ENCODE data around the gene NDUFS6. TPM values are rescaled to one million over a fixed set of nuclear protein-coding genes. Genes with fewer than 3 reads are reported as not detected.
"Not testable (repeated sequence)": the region's sequence is repeated elsewhere in the genome, so short reads cannot be mapped to it uniquely, and the experiment has no call there.

The NDUFS6 gene
- total RNA-seq, 1 donor from 2014 or later, result 28.9 TPM

GRCh38 chr5:1815071-1815786 lies 14.0 kb downstream of the NDUFS6 start:
- no peak for DNase-seq (ENCODE audit: low read depth in 2 of 2)

GRCh38 chr5:1815881-1816292 lies 14.7 kb downstream of the NDUFS6 start:
- DNase-seq (ENCODE audit: low read depth in 2 of 2), result no peak

- not testable (repeated sequence) for DNase-seq (ENCODE audit: low read depth in 2 of 2)
Observed at GRCh38 chr5:1816495-1817089, 15.4 kb downstream of the NDUFS6 start.

- DNase-seq (ENCODE audit: low read depth in 2 of 2), result no peak
Observed at GRCh38 chr5:1817261-1818043, 16.2 kb downstream of the NDUFS6 start.

- DNase-seq (ENCODE audit: low read depth in 2 of 2), result no peak
Observed at GRCh38 chr5:1818784-1819183, 17.6 kb downstream of the NDUFS6 start.

GRCh38 chr5:1819458-1819857 lies 18.3 kb downstream of the NDUFS6 start:
- DNase-seq (ENCODE audit: low read depth in 2 of 2), result no peak

- DNase-seq (ENCODE audit: low read depth in 2 of 2), result no peak
Observed at GRCh38 chr5:1820381-1820780, 19.2 kb downstream of the NDUFS6 start.

- no peak for DNase-seq (ENCODE audit: low read depth in 2 of 2)
Observed at GRCh38 chr5:1820926-1821325, 19.7 kb downstream of the NDUFS6 start.

- DNase-seq (ENCODE audit: low read depth in 2 of 2), result no peak
Observed at GRCh38 chr5:1821862-1822261, 20.7 kb downstream of the NDUFS6 start.

GRCh38 chr5:1823381-1824034 lies 22.3 kb downstream of the NDUFS6 start:
- DNase-seq (ENCODE audit: low read depth in 2 of 2), result no peak

GRCh38 chr5:1824109-1824821 lies 23.1 kb downstream of the NDUFS6 start:
- no peak for DNase-seq (ENCODE audit: low read depth in 2 of 2)

GRCh38 chr5:1824903-1825841 lies 24.0 kb downstream of the NDUFS6 start:
- DNase-seq (ENCODE audit: low read depth in 2 of 2), result no peak

- DNase-seq (ENCODE audit: low read depth in 2 of 2), result no peak
Observed at GRCh38 chr5:1826235-1826980, 25.2 kb downstream of the NDUFS6 start.

- no peak for DNase-seq (ENCODE audit: low read depth in 2 of 2)
Observed at GRCh38 chr5:1827025-1827885, 26.0 kb downstream of the NDUFS6 start.

- DNase-seq (ENCODE audit: low read depth in 2 of 2), result no peak
Observed at GRCh38 chr5:1827886-1828397, 26.7 kb downstream of the NDUFS6 start.

- no peak for DNase-seq (ENCODE audit: low read depth in 2 of 2)
Observed at GRCh38 chr5:1830571-1831228, 29.5 kb downstream of the NDUFS6 start.

GRCh38 chr5:1831257-1831656 lies 30.1 kb downstream of the NDUFS6 start:
- DNase-seq (ENCODE audit: low read depth in 2 of 2), result no peak
